ENCODE results near the gene CA11.

DNA sequence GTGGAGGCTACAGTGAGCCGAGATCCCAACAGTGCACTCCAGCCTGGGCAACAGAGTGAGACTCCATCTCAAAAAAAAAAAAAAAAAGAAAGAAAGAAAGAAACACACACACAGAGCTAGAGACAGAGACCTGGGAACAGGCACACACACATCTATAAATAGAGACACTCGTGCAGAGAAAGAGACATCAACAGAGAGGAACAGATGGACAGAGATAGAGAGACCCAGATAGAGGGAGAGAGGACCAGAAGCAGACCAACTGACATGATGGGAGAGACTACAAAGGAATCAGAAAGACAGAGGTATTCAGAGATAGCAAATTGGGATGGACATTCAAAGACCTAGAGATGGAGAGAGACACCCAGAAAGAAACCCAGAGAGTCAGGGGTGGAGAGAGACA, 2.1 kb upstream of the CA11 start:
- TF ChIP-seq, protein P1, sequence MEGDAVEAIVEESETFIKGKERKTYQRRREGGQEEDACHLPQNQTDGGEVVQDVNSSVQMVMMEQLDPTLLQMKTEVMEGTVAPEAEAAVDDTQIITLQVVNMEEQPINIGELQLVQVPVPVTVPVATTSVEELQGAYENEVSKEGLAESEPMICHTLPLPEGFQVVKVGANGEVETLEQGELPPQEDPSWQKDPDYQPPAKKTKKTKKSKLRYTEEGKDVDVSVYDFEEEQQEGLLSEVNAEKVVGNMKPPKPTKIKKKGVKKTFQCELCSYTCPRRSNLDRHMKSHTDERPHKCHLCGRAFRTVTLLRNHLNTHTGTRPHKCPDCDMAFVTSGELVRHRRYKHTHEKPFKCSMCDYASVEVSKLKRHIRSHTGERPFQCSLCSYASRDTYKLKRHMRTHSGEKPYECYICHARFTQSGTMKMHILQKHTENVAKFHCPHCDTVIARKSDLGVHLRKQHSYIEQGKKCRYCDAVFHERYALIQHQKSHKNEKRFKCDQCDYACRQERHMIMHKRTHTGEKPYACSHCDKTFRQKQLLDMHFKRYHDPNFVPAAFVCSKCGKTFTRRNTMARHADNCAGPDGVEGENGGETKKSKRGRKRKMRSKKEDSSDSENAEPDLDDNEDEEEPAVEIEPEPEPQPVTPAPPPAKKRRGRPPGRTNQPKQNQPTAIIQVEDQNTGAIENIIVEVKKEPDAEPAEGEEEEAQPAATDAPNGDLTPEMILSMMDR (IDR thresholded peaks at IDR 0.05): no peak
- TF ChIP-seq POLR2AphosphoS5 (IDR thresholded peaks at IDR 0.05; ENCODE audit: low read depth, low read length) (no peak), REST (IDR thresholded peaks at IDR 0.05; ENCODE audit: insufficient read depth in 1 of 2, low read depth in 2 of 2, low read length in 1 of 2) (no peak), SIN3A (IDR thresholded peaks at IDR 0.05; ENCODE audit: borderline replicate concordance, insufficient read depth, low read depth, low read length) (no peak), TCF7L2 (IDR thresholded peaks at IDR 0.05; ENCODE audit: low read depth, low read length) (no peak)
